Measurements from ENCODE around the gene POLR2H. TPM values are rescaled to one million over a fixed set of nuclear protein-coding genes. Genes with fewer than 3 reads are reported as not detected.

Gene POLR2H
- total and polyA plus RNA-seq, 11 donors: 15.2 to 51.4 (median 25.2) TPM

DNA sequence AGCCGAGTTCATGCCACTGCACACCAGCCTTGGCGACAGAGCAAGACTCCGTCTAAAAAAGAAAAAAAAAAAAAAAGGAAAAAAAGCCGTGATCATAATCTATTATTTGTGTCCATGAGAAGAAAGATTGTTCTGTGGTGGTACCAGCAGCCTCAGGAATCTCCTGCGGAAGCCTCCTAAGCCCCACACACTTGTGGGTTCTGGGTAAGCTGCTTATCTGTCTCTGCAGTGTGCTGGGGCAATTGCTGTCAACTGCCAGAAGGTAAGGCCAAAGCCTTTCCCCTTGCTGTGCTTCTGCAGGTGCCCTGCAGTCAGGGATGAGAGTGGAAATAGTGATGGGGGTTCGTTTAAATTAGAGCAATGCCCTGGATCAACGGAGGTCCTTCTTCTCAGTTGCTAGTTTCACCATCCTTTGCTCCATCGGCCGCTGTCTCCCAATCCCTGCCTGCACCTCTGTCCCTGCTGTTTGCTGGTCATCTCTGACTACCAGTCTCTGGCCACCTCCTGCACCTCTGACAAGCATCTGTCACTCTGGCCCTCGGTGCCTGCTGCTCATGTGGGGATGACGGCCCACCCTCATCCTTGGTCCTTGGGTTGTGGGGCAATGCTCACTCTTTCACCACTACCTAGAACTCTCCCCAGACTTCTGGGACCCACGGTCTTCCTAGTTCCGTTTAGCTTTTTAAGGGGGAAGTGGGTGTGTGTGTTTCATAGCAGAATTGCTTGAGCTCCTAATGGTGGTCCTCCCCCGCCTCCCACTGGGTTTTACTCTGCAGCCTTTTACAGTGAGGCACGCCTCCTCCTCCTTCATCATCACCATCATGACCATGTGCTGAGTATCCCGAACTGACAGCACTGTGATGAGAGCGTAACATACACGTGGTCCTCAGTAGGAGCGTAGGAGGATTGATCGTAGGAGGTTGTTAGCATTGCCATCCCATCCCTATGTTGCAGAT, 43.8 kb downstream of the POLR2H start:
- WGBS, 4 donors: 75 to 82% (median 77%) methylated on average over 20 of the region's 20 CpGs
- H3K9me3 ChIP-seq: no peaks in the 10 kb centered on the region
- peaks cover 0 to 6% (median 0%) of the 10 kb centered on the region in 12 donors for H3K4me1 ChIP-seq
- no peak for DNase-seq
- no peak overlapping the region for H3K4me3 ChIP-seq
- H3K27me3 ChIP-seq: peaks cover 0 to 17% (median 6%) of the 10 kb centered on the region in 9 donors
- TF ChIP-seq, protein P1, sequence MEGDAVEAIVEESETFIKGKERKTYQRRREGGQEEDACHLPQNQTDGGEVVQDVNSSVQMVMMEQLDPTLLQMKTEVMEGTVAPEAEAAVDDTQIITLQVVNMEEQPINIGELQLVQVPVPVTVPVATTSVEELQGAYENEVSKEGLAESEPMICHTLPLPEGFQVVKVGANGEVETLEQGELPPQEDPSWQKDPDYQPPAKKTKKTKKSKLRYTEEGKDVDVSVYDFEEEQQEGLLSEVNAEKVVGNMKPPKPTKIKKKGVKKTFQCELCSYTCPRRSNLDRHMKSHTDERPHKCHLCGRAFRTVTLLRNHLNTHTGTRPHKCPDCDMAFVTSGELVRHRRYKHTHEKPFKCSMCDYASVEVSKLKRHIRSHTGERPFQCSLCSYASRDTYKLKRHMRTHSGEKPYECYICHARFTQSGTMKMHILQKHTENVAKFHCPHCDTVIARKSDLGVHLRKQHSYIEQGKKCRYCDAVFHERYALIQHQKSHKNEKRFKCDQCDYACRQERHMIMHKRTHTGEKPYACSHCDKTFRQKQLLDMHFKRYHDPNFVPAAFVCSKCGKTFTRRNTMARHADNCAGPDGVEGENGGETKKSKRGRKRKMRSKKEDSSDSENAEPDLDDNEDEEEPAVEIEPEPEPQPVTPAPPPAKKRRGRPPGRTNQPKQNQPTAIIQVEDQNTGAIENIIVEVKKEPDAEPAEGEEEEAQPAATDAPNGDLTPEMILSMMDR (IDR thresholded peaks at IDR 0.05): no peak
- TF ChIP-seq POLR2A (IDR thresholded peaks at IDR 0.05): no peak
- H3K36me3 ChIP-seq: no peaks in the 10 kb centered on the region
- no peak for ATAC-seq
- no peak overlapping the region for H3K27ac ChIP-seq
- intact Hi-C loops (cut with DNase I): no loop called here

- H3K36me3 ChIP-seq: no peaks in the 10 kb centered on the region
- intact Hi-C loops (cut with DNase I): no loop called here
- H3K27me3 ChIP-seq: no peaks in the 10 kb centered on the region
- no peak overlapping the region for H3K27ac ChIP-seq
- TF ChIP-seq, protein P1 (IDR thresholded peaks at IDR 0.05): no peak
- no peak for TF ChIP-seq POLR2A (IDR thresholded peaks at IDR 0.05)
- H3K4me1 ChIP-seq: peaks cover 0 to 6% (median 0%) of the 10 kb centered on the region in 12 donors
- no peaks in the 10 kb centered on the region for H3K9me3 ChIP-seq
- H3K4me3 ChIP-seq: no peak overlapping the region
- WGBS, 4 donors: 86 to 94% (median 91%) methylated on average over 5 to 8 of the region's 8 CpGs
- ATAC-seq: no peak
- no peak for DNase-seq
Measured at GRCh38 chr3:184409331-184409926, 47.9 kb downstream of the POLR2H start.

GRCh38 chr3:184409946-184410500, 48.5 kb downstream of the POLR2H start:
- Histone ChIP-seq H3K27ac (no peak overlapping the region), H3K4me1 (peaks cover 0 to 6% (median 0%) of the 10 kb centered on the region in 12 donors), H3K4me3 (no peak overlapping the region), H3K9me3 (no peaks in the 10 kb centered on the region), H3K36me3 (no peaks in the 10 kb centered on the region), H3K27me3 (no peaks in the 10 kb centered on the region)
- DNase-seq (no peak), ATAC-seq (peak in 1 of 4 donors; percentile 30)
- 68 to 96% (median 87%) methylated on average over 8 to 12 of the region's 12 CpGs for WGBS, 4 donors
- intact Hi-C loops (cut with DNase I): loop anchor here in 1 of 10 donors (10.0 kb wide), 1 partner anchor 105 kb away; no protein-coding TSS in a partner anchor
- TF ChIP-seq POLR2A (IDR thresholded peaks at IDR 0.05): no peak
- TF ChIP-seq, protein P1 (IDR thresholded peaks at IDR 0.05): no peak
